Panc1 (cell line): Measurements from ENCODE around the gene NDUFC2. TPM values are rescaled to one million over a fixed set of nuclear protein-coding genes. Genes with fewer than 3 reads are reported as not detected.
"Not testable (repeated sequence)": the region's sequence is repeated elsewhere in the genome, so short reads cannot be mapped to it uniquely, and the experiment has no call there.

Source experiments
- ATAC-seq: fragments of 200-7000 bp; cut with Tn5 transposase; 2 replicates; pipeline ENCODE4 v1.9.1; 2020; ENCODE audit warnings: mild to moderate bottlenecking, moderate library complexity
- BruUV-seq: library from RNA; stranded (reverse); fragments of 400-500 nt; replicated peaks from 2 replicates; lab custom pipeline; 2021; lab: Mats Ljungman, UMichigan
- CTCF ChIA-PET: fragments of 300-600 bp; sonication (Branson Sonifier 250); formaldehyde crosslinking; loops from one replicate; lab custom pipeline; 2022; ENCODE audit warnings: antibody characterized with exemption; lab: Charles Lee
- POLR2A ChIA-PET: fragments of 300-600 bp; sonication (Branson Sonifier 250); formaldehyde crosslinking; loops from one replicate; lab custom pipeline; 2022; ENCODE audit warnings: antibody characterized with exemption; lab: Charles Lee
- DNase-seq: peaks from one replicate; pipeline ENCODE4 v3.0.0-alpha.2; 2010; ENCODE audit warnings: low read depth, low spot score
- H3K27ac ChIP-seq: 2 replicates; pipeline ENCODE4 v1.5.1; 2011; ENCODE audit warnings: mild to moderate bottlenecking, low read length, inconsistent platforms
- H3K27me3 ChIP-seq: fragments of 200-500 bp; sonication (Bioruptor generic); 2 replicates; pipeline ENCODE4 v1.6.0; 2014; ENCODE audit warnings: low read length, inconsistent platforms; ENCODE audit not compliant: control insufficient read depth, insufficient read depth
- H3K36me3 ChIP-seq: fragments of 200-500 bp; sonication (Bioruptor generic); 2 replicates; pipeline ENCODE4 v1.5.1; 2014; ENCODE audit warnings: inconsistent platforms, mild to moderate bottlenecking, low read length, moderate library complexity; ENCODE audit not compliant: control insufficient read depth, insufficient read depth
- H3K4me1 ChIP-seq: 2 replicates; pipeline ENCODE4 v1.5.1; 2011; ENCODE audit warnings: inconsistent platforms, mild to moderate bottlenecking, low read length, moderate library complexity; ENCODE audit not compliant: control insufficient read depth, insufficient read depth
- H3K4me3 ChIP-seq, 2 experiments: 2 replicates each; pipeline ENCODE4 v1.5.1; 2011 to 2012; ENCODE audit warnings: low read depth in 2 of 2, low read length in 2 of 2, mild to moderate bottlenecking in 2 of 2, inconsistent platforms in 1 of 2, moderate library complexity in 1 of 2
- H3K9me3 ChIP-seq: fragments of 200-500 bp; sonication (Bioruptor generic); 2 replicates; pipeline ENCODE4 v1.5.1; 2014; ENCODE audit warnings: low read depth, mild to moderate bottlenecking, inconsistent platforms, low read length, moderate library complexity; ENCODE audit not compliant: control insufficient read depth, insufficient read depth
- POLR2AphosphoS5 ChIP-seq: IDR thresholded peaks from 2 replicates; pipeline ENCODE4 v1.6.1; 2012; ENCODE audit warnings: mild to moderate bottlenecking, low read depth, low read length, moderate library complexity
- SIN3A ChIP-seq: IDR thresholded peaks from 2 replicates; pipeline ENCODE4 v1.6.1; 2012; ENCODE audit warnings: low read depth, mild to moderate bottlenecking, low read length, moderate library complexity, borderline replicate concordance; ENCODE audit not compliant: insufficient read depth
- TCF7L2 ChIP-seq: IDR thresholded peaks from 2 replicates; pipeline ENCODE4 v1.6.1; 2011; ENCODE audit warnings: mild to moderate bottlenecking, low read depth, low read length, inconsistent platforms
- in situ Hi-C: cut with HindIII; loops from 2 replicates; pipeline ENCODE4 v1.10.0; 2016; ENCODE audit warnings: low sequenced_read_pairs, low pct_unique_long_range_greater_than_20kb
- intact Hi-C: fragments of 100-400 bp; cut with micrococcal nuclease; formaldehyde crosslinking; loops from one replicate; pipeline ENCODE4 v1.10.0; 2022; ENCODE audit not compliant: unreplicated experiment
- total RNA-seq: library from RNA; stranded (reverse); gene quantifications from one replicate; pipeline ENCODE4 v1.2.1, GENCODE V29; 2021; ENCODE audit not compliant: unreplicated experiment
- TF ChIP-seq, protein P1 (sequence below): fragments of 450-650 bp; IDR thresholded peaks from 2 replicates; pipeline ENCODE4 v1.5.1; 2017; ENCODE audit warnings: mild to moderate bottlenecking
- TF ChIP-seq, protein P2 (sequence below), 2 experiments: IDR thresholded peaks; 2 replicates each; pipeline ENCODE4 v1.6.1; 2011 to 2012; ENCODE audit warnings: low read depth in 2 of 2, control low read depth in 1 of 2, low read length in 1 of 2, mild to moderate bottlenecking in 1 of 2, moderate library complexity in 1 of 2; ENCODE audit not compliant: insufficient read depth in 1 of 2

Gene NDUFC2
- total RNA-seq, 1 experiment from 2014 or later, result 308 TPM

DNA sequence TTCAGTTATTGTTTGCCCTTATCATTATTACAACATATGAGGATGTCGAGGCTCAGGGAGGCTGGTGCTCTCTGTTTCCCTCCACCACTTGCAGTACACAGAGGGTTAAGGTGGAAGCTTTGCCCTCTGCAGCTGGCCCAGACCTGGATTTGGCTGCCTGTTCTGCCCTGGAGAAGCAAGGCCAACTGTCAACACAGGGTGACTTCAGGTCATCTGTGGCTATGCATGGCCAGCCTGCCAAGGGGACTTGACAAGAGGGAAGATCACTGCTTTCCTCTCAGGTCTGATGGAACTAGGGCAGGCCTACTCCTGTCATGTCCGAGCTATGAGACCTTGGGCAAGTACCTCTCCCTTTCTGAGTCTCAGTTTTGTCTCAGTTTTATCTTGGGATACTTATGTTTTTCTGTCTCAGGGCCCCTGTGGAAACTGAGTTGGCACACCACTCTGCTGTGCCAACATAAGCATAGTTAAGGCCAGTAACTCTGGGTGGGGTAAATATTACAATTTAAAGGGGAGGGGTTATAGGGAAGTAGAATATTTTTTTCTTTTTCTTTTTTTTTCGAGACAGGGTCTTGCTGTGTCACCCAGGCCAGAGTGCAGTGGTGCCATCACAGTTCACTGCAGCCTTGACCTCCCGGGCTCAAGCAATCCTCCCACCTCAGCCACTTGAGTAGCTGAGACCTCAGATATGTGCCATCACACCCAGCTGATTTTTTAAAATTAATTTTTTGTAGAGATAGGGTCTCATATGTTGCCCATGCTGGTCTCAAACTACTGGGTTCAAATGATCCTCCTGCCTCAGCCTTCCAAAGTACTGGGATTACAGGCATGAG, 18.4 kb downstream of the NDUFC2 start:
- ATAC-seq (peak; percentile 67), DNase-seq (no peak)
- Histone ChIP-seq H3K9me3 (no peaks in the 10 kb centered on the region), H3K27ac (peak overlapping the region; percentile 62), H3K27me3 (no peaks in the 10 kb centered on the region), H3K36me3 (no peaks in the 10 kb centered on the region), H3K4me3 (no peak overlapping the region), H3K4me1 (peaks cover 20% of the 10 kb centered on the region)
- ChIA-PET POLR2A (no interaction called here), CTCF (no interaction called here)
- TF ChIP-seq, protein P1, sequence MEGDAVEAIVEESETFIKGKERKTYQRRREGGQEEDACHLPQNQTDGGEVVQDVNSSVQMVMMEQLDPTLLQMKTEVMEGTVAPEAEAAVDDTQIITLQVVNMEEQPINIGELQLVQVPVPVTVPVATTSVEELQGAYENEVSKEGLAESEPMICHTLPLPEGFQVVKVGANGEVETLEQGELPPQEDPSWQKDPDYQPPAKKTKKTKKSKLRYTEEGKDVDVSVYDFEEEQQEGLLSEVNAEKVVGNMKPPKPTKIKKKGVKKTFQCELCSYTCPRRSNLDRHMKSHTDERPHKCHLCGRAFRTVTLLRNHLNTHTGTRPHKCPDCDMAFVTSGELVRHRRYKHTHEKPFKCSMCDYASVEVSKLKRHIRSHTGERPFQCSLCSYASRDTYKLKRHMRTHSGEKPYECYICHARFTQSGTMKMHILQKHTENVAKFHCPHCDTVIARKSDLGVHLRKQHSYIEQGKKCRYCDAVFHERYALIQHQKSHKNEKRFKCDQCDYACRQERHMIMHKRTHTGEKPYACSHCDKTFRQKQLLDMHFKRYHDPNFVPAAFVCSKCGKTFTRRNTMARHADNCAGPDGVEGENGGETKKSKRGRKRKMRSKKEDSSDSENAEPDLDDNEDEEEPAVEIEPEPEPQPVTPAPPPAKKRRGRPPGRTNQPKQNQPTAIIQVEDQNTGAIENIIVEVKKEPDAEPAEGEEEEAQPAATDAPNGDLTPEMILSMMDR, result no peak
- TF ChIP-seq TCF7L2 (no peak), POLR2AphosphoS5 (no peak), SIN3A (no peak)
- TF ChIP-seq, protein P2, sequence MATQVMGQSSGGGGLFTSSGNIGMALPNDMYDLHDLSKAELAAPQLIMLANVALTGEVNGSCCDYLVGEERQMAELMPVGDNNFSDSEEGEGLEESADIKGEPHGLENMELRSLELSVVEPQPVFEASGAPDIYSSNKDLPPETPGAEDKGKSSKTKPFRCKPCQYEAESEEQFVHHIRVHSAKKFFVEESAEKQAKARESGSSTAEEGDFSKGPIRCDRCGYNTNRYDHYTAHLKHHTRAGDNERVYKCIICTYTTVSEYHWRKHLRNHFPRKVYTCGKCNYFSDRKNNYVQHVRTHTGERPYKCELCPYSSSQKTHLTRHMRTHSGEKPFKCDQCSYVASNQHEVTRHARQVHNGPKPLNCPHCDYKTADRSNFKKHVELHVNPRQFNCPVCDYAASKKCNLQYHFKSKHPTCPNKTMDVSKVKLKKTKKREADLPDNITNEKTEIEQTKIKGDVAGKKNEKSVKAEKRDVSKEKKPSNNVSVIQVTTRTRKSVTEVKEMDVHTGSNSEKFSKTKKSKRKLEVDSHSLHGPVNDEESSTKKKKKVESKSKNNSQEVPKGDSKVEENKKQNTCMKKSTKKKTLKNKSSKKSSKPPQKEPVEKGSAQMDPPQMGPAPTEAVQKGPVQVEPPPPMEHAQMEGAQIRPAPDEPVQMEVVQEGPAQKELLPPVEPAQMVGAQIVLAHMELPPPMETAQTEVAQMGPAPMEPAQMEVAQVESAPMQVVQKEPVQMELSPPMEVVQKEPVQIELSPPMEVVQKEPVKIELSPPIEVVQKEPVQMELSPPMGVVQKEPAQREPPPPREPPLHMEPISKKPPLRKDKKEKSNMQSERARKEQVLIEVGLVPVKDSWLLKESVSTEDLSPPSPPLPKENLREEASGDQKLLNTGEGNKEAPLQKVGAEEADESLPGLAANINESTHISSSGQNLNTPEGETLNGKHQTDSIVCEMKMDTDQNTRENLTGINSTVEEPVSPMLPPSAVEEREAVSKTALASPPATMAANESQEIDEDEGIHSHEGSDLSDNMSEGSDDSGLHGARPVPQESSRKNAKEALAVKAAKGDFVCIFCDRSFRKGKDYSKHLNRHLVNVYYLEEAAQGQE (IDR thresholded peaks at IDR 0.05; ENCODE audit: insufficient read depth in 1 of 2, low read depth in 2 of 2, low read length in 1 of 2), result no peak
- in situ Hi-C loops, result no loop called here
- no TSS peak for BruUV-seq
- intact Hi-C loops, result no loop called here

DNA sequence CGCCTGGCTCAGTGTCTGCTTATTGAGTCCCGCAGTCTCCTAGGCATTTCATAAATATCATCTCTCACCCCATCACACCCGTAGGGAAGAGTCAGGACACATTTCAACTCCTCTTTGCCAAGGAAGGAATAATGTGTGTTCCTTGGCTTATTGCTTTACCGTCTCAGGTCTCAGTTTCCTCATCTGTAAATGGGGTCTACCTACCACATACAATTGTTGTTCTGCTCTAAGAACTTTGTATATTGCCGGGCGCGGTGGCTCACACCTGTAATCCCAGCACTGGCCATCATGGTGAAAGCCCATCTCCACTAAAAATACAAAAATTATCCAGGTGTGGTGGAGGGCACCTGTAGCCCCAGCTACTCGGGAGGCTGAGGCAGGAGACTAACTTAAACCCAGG, 19.1 kb downstream of the NDUFC2 start:
- in situ Hi-C loops (no loop called here), intact Hi-C loops (no loop called here)
- ChIA-PET CTCF (no interaction called here), POLR2A (no interaction called here)
- Histone ChIP-seq H3K27me3 (no peaks in the 10 kb centered on the region), H3K27ac (no peak overlapping the region; the same call in 1 of the 2 replicates), H3K4me1 (peaks cover 20% of the 10 kb centered on the region), H3K9me3 (no peaks in the 10 kb centered on the region), H3K36me3 (no peaks in the 10 kb centered on the region), H3K4me3 (no peak overlapping the region)
- no peak for ATAC-seq
- BruUV-seq, result no TSS peak
- DNase-seq, result no peak
- TF ChIP-seq TCF7L2, result no peak
- no peak for TF ChIP-seq SIN3A
- TF ChIP-seq POLR2AphosphoS5, result no peak
- TF ChIP-seq, protein P1, result no peak
- TF ChIP-seq, protein P2 (IDR thresholded peaks at IDR 0.05; ENCODE audit: insufficient read depth in 1 of 2, low read depth in 2 of 2, low read length in 1 of 2), result no peak

DNA sequence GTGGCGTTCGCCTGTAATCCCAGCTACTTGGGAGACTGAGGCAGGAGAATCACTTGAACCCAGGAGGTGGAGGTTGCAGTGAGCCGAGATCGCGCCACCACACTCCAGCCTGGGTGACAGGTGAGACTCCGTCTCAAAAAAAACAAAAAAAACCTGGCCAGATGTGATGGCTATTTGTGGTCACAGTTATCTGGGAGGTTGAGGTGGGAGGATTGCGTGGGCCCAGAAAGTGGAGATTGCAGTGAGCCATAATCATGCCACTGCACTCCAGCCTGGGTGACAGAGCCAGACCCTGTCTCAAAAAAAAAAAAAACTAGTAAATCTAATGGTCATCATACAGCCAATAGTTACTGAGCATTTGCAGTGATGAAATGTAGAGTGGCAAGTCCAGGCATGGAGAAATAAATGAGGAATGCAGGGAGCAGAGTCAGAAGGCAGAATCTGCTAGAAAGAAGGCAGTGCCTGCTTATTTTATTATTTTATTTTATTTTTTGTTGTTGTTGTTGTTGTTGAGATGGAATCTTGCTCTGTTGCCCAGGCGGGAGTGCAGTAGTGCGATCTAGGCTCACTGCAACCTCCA, 19.8 kb downstream of the NDUFC2 start:
- H3K36me3 ChIP-seq, H3K27me3 ChIP-seq, CTCF ChIA-PET, BruUV-seq, DNase-seq, in situ Hi-C loops, ATAC-seq, H3K4me3 ChIP-seq, H3K27ac ChIP-seq, intact Hi-C loops, H3K9me3 ChIP-seq, POLR2A ChIA-PET: not testable (repeated sequence)
- H3K4me1 ChIP-seq, result peaks cover 20% of the 10 kb centered on the region
